Breast epithelium (tissue), 4 donors: Measurements from ENCODE around the gene PPP1R12B. TPM values are rescaled to one million over a fixed set of nuclear protein-coding genes. Genes with fewer than 3 reads are reported as not detected.

ENCODE experiments used
- DNase-seq, 2 donors: peaks; one replicate each; pipeline ENCODE4 v3.0.0-alpha.2; 2019; ENCODE audit warnings: low spot score in 2 of 2
- H3K27ac ChIP-seq, 2 donors: fragments of 200-600 bp; sonication (generic) in 1 of 2; one replicate each; pipeline ENCODE4 v1.5.1; 2016 to 2019; ENCODE audit warnings: mild to moderate bottlenecking in 1 of 2
- H3K27me3 ChIP-seq, 2 donors: fragments of 200-600 bp; sonication (generic) in 1 of 2; one replicate each; pipeline versions ENCODE4 v1.5.1 to v1.6.0; 2017 to 2019; ENCODE audit warnings: control low read depth in 1 of 2, mild to moderate bottlenecking in 1 of 2
- H3K36me3 ChIP-seq: fragments of 200-600 bp; one replicate; pipeline ENCODE4 v1.5.1; 2019
- H3K4me1 ChIP-seq, 2 donors: fragments of 200-600 bp; sonication (generic); one replicate each; pipeline ENCODE4 v1.5.1; 2016 to 2019; ENCODE audit warnings: control low read depth in 1 of 2
- H3K4me3 ChIP-seq, 3 donors: fragments of 200-600 bp; sonication (generic); 1 replicate in 2 of 3; 2 replicates in 1 of 3; pipeline ENCODE4 v1.5.1; 2016 to 2019; ENCODE audit warnings: mild to moderate bottlenecking in 3 of 3, moderate library complexity in 2 of 3
- H3K9me3 ChIP-seq, 2 donors: fragments of 200-600 bp; sonication (generic) in 1 of 2; one replicate each; pipeline ENCODE4 v1.5.1; 2016 to 2019; ENCODE audit warnings: control low read depth in 1 of 2
- CTCF ChIP-seq, 3 donors: fragments of 450-650 bp; IDR thresholded peaks; one replicate each; pipeline ENCODE4 v1.5.1; 2016 to 2017; ENCODE audit warnings: antibody characterized with exemption in 3 of 3, mild to moderate bottlenecking in 3 of 3, moderate library complexity in 3 of 3
- POLR2A ChIP-seq: fragments of 450-650 bp; IDR thresholded peaks from one replicate; pipeline ENCODE4 v1.6.1; 2016; ENCODE audit warnings: antibody characterized with exemption, mild to moderate bottlenecking, moderate library complexity
- POLR2AphosphoS5 ChIP-seq, 3 donors: sonication (generic); formaldehyde crosslinking; IDR thresholded peaks; one replicate each; pipeline ENCODE4 v1.6.1; 2017; ENCODE audit warnings: antibody characterized with exemption in 3 of 3
- intact Hi-C: fragments of 100-400 bp; cut with DNase I; formaldehyde crosslinking; loops from one replicate; pipeline ENCODE4 v1.15.1; 2023; ENCODE audit warnings: low total_unique reads
- total RNA-seq, 3 donors: library from RNA; depleted of rRNA; stranded (reverse); fragments of >200 nt; gene quantifications; one replicate each; pipeline ENCODE4 v1.1.0, GENCODE V29; 2016

The PPP1R12B gene
- total RNA-seq, 3 donors from 2014 or later: 76.4 to 123 (median 90.7) TPM

GRCh38 chr1:202310071-202310725, 38.3 kb upstream of the PPP1R12B start:
- intact Hi-C loops: no loop called here
- no peaks in the 10 kb centered on the region for H3K9me3 ChIP-seq
- no peaks in the 10 kb centered on the region for H3K36me3 ChIP-seq
- H3K4me1 ChIP-seq: peaks cover 0 to 8% of the 10 kb centered on the region in 2 donors
- H3K27me3 ChIP-seq: peaks cover 0 to 2% of the 10 kb centered on the region in 2 donors
- no peak for DNase-seq
- H3K27ac ChIP-seq: no peak overlapping the region
- H3K4me3 ChIP-seq: no peak overlapping the region
- no peak for TF ChIP-seq CTCF (IDR thresholded peaks at IDR 0.05)
- TF ChIP-seq POLR2A: no peak
- TF ChIP-seq POLR2AphosphoS5 (IDR thresholded peaks at IDR 0.05): no peak

DNA sequence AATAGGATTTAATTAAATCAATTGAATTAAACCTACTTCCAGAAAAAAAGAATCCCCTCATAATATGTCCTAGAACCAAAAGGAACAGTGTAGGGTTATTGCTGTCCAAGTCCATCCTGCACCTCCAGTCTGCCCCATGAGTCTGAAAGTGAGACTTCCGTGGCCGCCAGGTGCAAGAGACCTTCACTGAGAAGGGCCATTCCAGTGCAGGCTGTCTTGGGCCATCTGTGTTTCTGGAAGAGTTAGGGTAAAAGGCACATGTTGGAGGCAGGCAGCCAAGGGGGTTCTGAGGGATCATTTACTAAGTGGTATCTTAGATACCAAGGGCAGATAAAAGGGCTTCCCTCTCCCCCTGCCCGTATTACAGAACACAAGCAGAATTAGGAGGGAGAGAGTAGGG, 37.8 kb upstream of the PPP1R12B start:
- TF ChIP-seq POLR2AphosphoS5 (IDR thresholded peaks at IDR 0.05) (no peak), POLR2A (no peak), CTCF (IDR thresholded peaks at IDR 0.05) (no peak)
- no peaks in the 10 kb centered on the region for H3K36me3 ChIP-seq
- no peak for DNase-seq
- peaks cover 0 to 8% of the 10 kb centered on the region in 2 donors for H3K4me1 ChIP-seq
- H3K27ac ChIP-seq: no peak overlapping the region
- intact Hi-C loops: no loop called here
- H3K4me3 ChIP-seq: no peak overlapping the region
- peaks cover 0 to 2% of the 10 kb centered on the region in 2 donors for H3K27me3 ChIP-seq
- no peaks in the 10 kb centered on the region for H3K9me3 ChIP-seq

GRCh38 chr1:202311875-202312635, 36.4 kb upstream of the PPP1R12B start:
- peaks cover 0 to 2% of the 10 kb centered on the region in 2 donors for H3K27me3 ChIP-seq
- peaks cover 0 to 8% of the 10 kb centered on the region in 2 donors for H3K4me1 ChIP-seq
- H3K27ac ChIP-seq: no peak overlapping the region
- TF ChIP-seq CTCF (IDR thresholded peaks at IDR 0.05): no peak
- TF ChIP-seq POLR2AphosphoS5 (IDR thresholded peaks at IDR 0.05): no peak
- no peak for TF ChIP-seq POLR2A
- no peak overlapping the region for H3K4me3 ChIP-seq
- no peaks in the 10 kb centered on the region for H3K36me3 ChIP-seq
- intact Hi-C loops: no loop called here
- DNase-seq: no peak
- no peaks in the 10 kb centered on the region for H3K9me3 ChIP-seq

GRCh38 chr1:202315576-202316168, 32.8 kb upstream of the PPP1R12B start:
- H3K9me3 ChIP-seq: no peaks in the 10 kb centered on the region
- TF ChIP-seq CTCF (IDR thresholded peaks at IDR 0.05): peak; percentile 65 to 93 (median 84)
- TF ChIP-seq POLR2A: no peak
- TF ChIP-seq POLR2AphosphoS5 (IDR thresholded peaks at IDR 0.05): no peak
- DNase-seq: peak; percentile 74 to 83
- peaks cover 0 to 8% of the 10 kb centered on the region in 2 donors for H3K4me1 ChIP-seq
- no peaks in the 10 kb centered on the region for H3K36me3 ChIP-seq
- intact Hi-C loops: no loop called here
- no peak overlapping the region for H3K4me3 ChIP-seq
- no peak overlapping the region for H3K27ac ChIP-seq
- peaks cover 0 to 2% of the 10 kb centered on the region in 2 donors for H3K27me3 ChIP-seq

GRCh38 chr1:202316186-202316585, 32.3 kb upstream of the PPP1R12B start:
- intact Hi-C loops: no loop called here
- Histone ChIP-seq H3K27me3 (peaks cover 0 to 2% of the 10 kb centered on the region in 2 donors), H3K4me1 (peaks cover 0 to 8% of the 10 kb centered on the region in 2 donors), H3K27ac (no peak overlapping the region), H3K9me3 (no peaks in the 10 kb centered on the region), H3K4me3 (no peak overlapping the region), H3K36me3 (no peaks in the 10 kb centered on the region)
- DNase-seq: no peak
- TF ChIP-seq CTCF (IDR thresholded peaks at IDR 0.05) (no peak), POLR2AphosphoS5 (IDR thresholded peaks at IDR 0.05) (no peak)
